CD4-positive, alpha-beta T cell treated with Interleukin-17A for 4 hours (primary cell): ENCODE measurements around the gene EEFSEC.

ENCODE experiments used
- DNase-seq: peaks from one replicate; pipeline ENCODE4 v3.0.0-alpha.2; 2020; ENCODE audit warnings: mixed read lengths

Gene EEFSEC

GRCh38 chr3:128243602-128244504 is 90.6 kb downstream of the EEFSEC start:
- DNase-seq: no peak

DNA sequence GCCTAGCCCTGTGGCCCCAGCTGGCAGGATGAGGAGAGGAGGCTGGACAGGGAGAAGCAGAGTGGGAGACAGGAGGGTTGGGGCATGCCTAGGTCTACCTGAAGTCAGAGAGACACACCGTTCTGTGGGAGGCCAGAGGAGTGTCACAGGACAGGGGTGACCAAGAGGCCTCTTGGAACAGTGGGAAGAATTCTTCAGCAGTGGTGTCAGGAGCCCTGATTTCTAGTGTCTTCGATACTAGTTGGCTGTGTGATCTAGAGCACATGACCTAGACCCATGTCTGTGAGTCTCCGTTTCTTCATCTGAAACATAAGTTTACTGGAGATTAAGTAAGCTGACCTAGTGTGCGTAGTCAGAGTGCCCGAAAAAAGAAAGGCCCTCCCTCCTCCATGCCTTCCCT is 92.2 kb downstream of the EEFSEC start:
- DNase-seq: no peak

DNA sequence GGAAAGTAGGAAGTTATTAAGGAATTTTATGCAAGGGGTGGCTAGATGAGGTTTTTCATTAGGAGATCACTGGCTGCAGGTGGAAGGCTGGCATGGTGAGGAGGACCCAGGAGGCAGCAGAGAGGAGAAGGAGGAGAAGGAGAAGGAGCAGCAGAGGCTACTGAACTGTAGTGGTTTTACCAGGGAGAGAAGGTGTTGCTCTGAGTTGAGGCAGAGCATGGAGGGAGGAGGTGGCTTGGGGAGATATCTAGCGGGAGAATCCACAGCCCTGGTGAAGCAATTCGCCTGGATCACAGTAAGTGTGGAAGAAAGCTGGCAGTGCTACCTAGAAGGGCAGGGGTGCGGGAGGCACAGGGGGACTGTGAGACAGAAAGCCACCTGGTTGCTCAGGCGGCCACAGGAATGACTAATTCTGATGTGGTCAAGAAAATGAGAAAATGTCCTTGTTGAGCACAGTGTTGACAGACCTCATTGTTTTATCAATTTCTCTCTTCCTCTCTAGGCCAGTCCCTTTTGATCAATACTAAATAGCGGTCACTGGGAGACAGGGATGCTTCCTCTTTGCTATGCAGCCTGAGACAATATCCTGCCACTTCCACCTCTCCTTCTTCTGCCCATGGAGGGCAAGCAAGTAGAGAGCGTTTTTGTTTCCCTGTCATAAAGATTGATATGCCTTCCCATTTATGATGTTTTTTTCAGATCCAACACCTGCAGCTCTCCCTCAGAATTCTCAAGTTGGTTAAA is 94.6 kb downstream of the EEFSEC start:
- no peak for DNase-seq

GRCh38 chr3:128252083-128252482 is 98.8 kb downstream of the EEFSEC start:
- no peak for DNase-seq

DNA sequence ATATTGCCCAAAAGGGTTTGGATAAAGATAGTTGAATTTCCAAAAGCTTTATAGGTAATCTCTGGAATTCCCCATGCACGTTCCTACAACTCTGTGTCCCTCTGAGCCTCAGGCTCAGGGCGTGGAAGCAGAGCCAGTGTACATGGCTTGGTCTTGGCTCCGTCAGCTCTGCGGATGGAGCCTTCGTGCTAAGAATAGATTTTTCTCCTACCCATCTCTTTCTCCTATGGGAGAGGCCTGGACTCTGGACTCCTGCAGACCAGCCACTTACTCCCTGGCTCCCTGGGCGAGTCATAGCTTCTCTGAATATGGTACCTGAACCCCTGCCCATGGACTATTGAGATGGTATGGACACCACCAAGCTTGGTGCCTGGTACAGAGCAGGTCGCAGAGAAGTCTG is 99.9 kb downstream of the EEFSEC start:
- no peak for DNase-seq

DNA sequence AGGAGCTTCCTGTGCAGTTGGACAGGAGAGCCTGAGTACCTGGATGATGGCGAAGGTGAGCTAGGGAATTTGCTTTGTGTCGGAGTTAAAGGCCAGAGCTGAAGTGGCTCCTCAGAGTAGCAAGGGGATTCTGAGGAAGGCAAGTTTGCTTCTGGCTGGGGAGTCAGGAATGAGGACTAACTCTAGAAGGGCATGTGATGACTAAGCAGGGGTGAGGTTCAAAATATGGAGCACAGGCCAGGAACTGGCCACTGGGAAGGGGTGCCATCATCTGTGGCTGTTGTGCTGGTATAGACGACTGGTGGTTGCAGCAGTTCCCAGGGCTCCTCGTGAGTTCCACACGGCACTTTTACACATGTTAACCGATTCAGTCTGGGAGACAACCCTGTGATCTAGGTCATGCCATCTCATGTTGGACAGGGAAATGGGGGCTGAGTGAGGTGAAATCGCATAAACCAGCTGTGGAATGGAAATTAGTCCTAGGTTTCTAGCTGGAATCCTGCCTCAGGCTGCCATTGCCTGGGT is 100.8 kb downstream of the EEFSEC start:
- no peak for DNase-seq

DNA sequence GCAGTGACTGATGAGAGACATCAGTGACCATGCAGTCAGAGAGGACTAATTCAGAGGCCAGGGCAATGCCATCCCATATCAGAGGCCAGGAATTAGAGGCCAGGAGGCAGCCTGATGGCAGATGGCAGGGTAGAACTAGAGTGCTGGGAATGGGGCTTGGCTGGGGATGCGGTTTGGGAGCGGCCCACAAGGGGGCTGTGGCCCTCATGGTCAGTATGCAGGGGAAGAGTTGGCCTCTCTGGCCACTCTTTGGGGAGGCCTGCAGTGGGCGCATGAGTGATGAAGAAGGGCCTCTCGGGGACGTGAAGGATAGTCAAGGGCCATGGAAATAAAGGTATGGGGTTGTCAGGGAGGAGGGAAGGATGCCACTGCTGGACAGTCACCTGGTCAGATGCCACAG is 101.7 kb downstream of the EEFSEC start:
- no peak for DNase-seq

GRCh38 chr3:128256131-128256530 is 102.8 kb downstream of the EEFSEC start:
- no peak for DNase-seq

DNA sequence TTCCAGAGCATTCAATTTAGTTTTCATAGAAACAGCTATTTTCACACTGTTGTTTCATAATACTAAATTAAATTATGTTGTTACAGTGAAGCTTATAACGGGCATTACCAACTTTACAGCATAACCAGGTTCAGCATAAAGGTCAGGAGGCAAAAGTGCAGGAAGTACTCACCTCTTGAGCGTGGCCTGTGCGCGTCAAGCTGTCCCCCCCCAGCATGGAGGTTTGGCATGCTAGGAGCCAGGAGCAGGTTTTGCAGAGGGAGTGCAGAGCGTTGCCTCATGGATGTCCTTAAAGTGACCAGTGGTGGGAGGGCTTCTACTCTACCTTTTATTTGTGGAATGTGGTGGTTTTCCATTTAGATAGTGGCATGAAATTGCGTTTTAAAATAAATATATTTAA is 104.4 kb downstream of the EEFSEC start:
- no peak for DNase-seq

- DNase-seq: no peak
These were observed 107.0 kb downstream of the EEFSEC start for GRCh38 chr3:128260275-128260674.

- no peak for DNase-seq
These were observed 109.2 kb downstream of the EEFSEC start for GRCh38 chr3:128262457-128262856.

DNA sequence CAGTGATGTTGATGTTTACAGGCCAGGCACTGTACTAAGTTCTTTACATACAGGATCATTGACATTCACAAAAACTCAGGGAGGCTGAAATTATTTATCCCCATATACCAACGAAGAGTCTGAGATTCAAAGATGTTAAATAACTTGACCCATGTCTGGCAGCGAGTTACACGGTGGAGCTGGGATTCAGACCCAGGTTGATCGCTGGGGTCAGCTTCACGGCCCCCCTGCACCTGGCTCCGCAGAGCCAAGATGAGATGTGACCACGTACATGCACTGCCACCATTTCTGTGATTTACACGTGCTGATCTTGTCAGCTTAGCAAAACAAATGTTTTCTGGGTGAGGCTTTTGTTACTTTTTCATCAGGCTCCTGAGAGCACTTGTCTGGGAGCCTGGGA is 109.8 kb downstream of the EEFSEC start:
- DNase-seq: no peak

DNA sequence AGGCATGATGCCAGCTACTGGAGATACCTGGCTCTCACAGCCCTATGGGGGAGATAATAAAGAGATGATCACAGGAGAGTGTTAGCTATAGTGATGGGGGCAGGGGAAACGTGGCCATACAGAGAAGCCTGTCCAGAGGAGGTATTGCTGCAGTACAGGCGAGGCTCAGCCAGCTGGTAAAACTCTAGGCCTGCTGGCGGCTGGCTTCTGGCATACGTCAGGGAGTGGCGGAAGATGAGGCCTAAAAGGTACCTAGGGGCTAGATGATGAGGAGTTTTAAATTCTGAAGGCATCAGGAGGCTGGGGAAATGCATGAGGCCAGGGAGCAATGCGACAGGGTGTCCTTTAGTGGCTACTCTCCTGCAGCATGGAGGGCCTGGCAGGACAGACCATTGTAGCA is 110.7 kb downstream of the EEFSEC start:
- no peak for DNase-seq

- DNase-seq: no peak
These were observed 113.2 kb downstream of the EEFSEC start for GRCh38 chr3:128266453-128266852.

GRCh38 chr3:128267541-128267940 is 114.3 kb downstream of the EEFSEC start:
- no peak for DNase-seq

- no peak for DNase-seq
These were observed 115.9 kb downstream of the EEFSEC start for GRCh38 chr3:128269006-128269775.

DNA sequence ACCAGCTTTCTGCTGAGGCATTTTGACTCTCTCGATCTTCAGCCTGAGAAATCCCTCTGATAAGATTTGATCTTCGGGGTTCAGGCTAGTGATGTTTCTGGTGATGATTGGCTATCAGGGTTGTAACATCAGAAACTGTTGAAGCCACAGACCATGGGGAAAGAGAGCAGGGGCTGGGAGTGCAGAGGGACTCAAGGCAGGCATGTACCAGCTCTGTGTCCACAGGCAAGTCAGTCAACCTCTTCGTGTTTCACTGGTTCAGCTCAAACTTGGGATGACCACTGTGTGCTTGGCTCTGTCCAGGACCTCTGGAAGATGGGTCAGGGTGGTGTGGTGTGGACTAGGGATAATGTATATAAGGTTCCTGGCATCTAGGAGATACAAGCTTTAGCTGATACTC is 116.5 kb downstream of the EEFSEC start:
- DNase-seq: no peak

DNA sequence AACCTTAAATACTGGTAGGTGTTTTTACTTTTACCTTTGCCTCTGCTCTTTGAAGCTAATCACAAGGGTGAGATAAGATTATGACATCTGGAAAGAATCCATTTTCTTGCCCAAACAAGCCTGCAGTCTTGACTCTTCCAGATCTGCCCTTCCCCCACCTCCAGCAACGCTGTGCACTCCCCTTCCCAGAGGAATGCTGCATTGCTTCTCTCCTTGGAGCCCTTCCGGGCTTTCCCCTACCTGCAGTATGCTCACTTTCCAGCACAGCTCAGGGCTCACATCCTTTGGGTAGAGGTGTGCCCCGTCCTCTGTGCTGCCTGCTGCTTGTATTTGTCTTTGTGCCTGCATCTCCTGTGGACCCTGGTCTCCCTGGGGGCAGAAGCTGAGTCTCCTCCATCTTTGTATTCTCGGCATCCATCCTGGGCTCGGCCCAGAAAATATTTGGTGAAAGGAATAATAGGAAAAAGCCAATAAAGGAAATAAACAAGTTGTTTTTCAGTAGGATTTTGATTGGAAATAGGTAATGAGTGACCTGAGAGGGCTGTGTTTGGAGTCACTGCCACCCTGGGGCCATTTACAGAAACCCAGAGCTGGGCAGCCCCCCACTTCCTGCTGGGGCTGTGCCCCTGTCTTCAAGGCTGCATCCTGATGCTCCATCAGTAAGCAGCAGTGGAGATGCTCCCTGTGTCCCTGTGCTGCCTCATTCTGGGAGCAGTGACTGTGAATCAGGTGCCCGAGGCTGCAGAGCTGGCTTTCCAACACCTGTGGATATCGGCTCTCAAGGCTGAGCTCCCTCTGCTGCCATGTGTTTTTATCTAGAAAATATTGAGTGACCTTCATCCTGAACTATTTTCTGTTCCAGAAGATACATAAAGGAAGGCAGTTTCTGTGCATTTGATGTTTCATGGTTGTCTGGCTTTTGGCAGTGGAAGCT is 117.5 kb downstream of the EEFSEC start:
- DNase-seq: no peak

DNA sequence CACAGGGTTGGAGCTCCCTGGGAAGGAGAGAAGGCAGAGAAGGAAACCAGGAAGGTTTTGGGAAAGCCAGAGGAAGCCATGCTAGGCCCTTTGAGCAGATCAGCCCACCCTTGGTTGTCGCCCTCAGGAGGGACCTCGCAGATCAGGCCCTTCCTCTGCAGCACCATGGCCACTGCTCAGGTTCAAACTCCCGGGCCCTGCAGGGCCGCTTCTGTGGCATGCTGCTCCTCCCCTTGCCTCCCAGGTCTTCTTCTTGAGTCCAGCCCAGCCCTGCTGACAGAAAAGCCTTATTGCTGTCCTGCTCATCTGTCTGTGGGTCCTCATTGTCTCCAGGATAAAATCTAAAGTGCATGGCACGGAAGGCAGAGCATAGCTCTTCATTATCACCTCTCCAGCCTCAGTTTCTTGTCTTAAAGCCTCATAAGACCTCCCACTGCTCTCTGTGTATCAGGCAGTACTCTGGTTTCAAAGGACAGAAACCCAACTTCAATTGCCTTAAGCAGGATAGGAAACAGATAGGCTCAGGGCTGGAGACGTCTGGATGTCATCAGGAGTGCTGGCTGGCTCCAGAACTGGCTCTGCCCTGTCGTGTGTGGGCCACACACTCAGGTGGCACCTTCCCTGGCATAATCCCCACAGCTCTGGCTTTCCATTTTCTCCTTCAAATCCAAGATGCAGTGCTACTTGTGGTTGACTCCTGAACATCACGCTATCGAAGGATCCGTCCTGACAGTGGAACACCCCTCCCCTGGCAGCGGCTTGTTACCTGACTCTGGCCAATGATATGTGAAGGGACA is 118.5 kb downstream of the EEFSEC start:
- DNase-seq: no peak

- DNase-seq: no peak
These were observed 120.0 kb downstream of the EEFSEC start for GRCh38 chr3:128273109-128273840.
